Fibroblast of mammary gland (primary cell): ENCODE data around the gene SLC39A11.

ENCODE experiments used
- DNase-seq: peaks from one replicate; pipeline ENCODE4 v3.0.0-alpha.2; 2010; ENCODE audit warnings: low read depth
- H3K4me3 ChIP-seq: 2 replicates; pipeline ENCODE4 v1.5.1; 2011; ENCODE audit warnings: low read depth, mild to moderate bottlenecking, low read length, moderate library complexity; ENCODE audit not compliant: control insufficient read depth
- TF ChIP-seq, protein P1 (sequence below): conservative IDR thresholded peaks from 2 replicates; pipeline ENCODE4 v1.5.1; 2011; ENCODE audit warnings: low read depth, low read length, inconsistent platforms; ENCODE audit not compliant: control insufficient read depth, insufficient read depth

The SLC39A11 gene

GRCh38 chr17:72795941-72796340, 296.5 kb downstream of the SLC39A11 start:
- no peak for DNase-seq
- H3K4me3 ChIP-seq, result no peak overlapping the region
- TF ChIP-seq, protein P1, sequence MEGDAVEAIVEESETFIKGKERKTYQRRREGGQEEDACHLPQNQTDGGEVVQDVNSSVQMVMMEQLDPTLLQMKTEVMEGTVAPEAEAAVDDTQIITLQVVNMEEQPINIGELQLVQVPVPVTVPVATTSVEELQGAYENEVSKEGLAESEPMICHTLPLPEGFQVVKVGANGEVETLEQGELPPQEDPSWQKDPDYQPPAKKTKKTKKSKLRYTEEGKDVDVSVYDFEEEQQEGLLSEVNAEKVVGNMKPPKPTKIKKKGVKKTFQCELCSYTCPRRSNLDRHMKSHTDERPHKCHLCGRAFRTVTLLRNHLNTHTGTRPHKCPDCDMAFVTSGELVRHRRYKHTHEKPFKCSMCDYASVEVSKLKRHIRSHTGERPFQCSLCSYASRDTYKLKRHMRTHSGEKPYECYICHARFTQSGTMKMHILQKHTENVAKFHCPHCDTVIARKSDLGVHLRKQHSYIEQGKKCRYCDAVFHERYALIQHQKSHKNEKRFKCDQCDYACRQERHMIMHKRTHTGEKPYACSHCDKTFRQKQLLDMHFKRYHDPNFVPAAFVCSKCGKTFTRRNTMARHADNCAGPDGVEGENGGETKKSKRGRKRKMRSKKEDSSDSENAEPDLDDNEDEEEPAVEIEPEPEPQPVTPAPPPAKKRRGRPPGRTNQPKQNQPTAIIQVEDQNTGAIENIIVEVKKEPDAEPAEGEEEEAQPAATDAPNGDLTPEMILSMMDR, result no peak

DNA sequence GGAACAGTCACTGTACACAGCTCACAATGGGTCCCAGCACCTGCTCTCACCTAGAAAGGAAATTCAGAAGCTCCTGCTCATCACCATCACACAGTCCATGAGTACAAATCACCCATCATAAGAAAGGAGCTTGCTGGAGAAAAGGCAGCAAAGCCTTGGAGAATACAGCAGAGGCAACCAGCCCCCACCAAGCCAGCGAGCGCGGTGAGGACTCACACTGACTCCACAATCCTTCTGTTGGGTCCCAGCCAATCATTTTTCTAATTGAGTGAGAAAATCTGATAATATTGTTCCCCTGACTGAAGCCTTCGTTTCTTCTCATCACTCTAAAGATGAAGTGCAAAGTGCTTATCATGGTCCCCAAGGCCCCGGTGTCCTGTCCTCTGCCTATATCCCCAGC, 298.3 kb downstream of the SLC39A11 start:
- no peak overlapping the region for H3K4me3 ChIP-seq
- TF ChIP-seq, protein P1, result no peak
- no peak for DNase-seq

GRCh38 chr17:72792771-72793170, 299.7 kb downstream of the SLC39A11 start:
- no peak overlapping the region for H3K4me3 ChIP-seq
- no peak for DNase-seq
- TF ChIP-seq, protein P1, result no peak

DNA sequence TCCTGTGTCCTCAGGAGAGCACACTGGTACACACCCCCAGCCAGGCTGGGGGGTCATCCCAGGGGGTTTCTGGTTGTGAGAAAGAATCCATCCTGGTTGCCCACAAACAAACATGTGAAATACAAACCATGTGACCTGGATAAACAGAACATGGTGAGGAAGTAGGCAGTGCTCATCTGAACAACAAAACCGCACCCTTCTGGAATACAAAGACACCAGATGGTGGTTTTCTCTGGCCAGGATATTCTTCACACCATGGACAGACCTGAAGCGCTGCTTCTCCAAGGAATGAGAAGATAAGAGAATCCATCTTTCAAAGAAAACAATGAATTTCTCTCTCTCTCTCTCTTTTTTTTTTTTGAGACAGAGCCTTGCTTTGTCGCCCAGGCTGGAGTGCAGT, 302.3 kb downstream of the SLC39A11 start:
- DNase-seq, result no peak
- TF ChIP-seq, protein P1, result no peak
- H3K4me3 ChIP-seq, result no peak overlapping the region

- TF ChIP-seq, protein P1, result no peak
- H3K4me3 ChIP-seq, result no peak overlapping the region
- DNase-seq, result no peak
Observed at GRCh38 chr17:72789711-72790110, 302.8 kb downstream of the SLC39A11 start.

GRCh38 chr17:72788950-72789585, 303.4 kb downstream of the SLC39A11 start:
- TF ChIP-seq, protein P1, result no peak
- no peak overlapping the region for H3K4me3 ChIP-seq
- peak; percentile 53 for DNase-seq

- DNase-seq, result no peak
- TF ChIP-seq, protein P1, result no peak
- no peak overlapping the region for H3K4me3 ChIP-seq
Observed at GRCh38 chr17:72786209-72786608, 306.3 kb downstream of the SLC39A11 start.
